HUES6 (cell line): ENCODE measurements around the gene CCN5.
"Not testable (repeated sequence)": the region's sequence is repeated elsewhere in the genome, so short reads cannot be mapped to it uniquely, and the experiment has no call there.

ENCODE experiments used
- H3K27ac ChIP-seq: 2 replicates; pipeline ENCODE4 v1.7.0; 2013; ENCODE audit warnings: low read depth, mild to moderate bottlenecking, low read length, inconsistent platforms
- H3K27me3 ChIP-seq: 2 replicates; pipeline ENCODE4 v1.6.1; 2013; ENCODE audit warnings: low read length; ENCODE audit not compliant: control insufficient read depth, insufficient read depth
- H3K36me3 ChIP-seq: 2 replicates; pipeline ENCODE4 v1.6.1; 2013; ENCODE audit warnings: low read length; ENCODE audit not compliant: control insufficient read depth, insufficient read depth
- H3K4me1 ChIP-seq: 2 replicates; pipeline ENCODE4 v1.6.1; 2013; ENCODE audit warnings: low read length; ENCODE audit not compliant: control insufficient read depth, insufficient read depth
- H3K4me3 ChIP-seq: 2 replicates; pipeline ENCODE4 v1.5.1; 2013; ENCODE audit warnings: low read depth, low read length
- H3K9ac ChIP-seq: one replicate; pipeline ENCODE4 v1.6.1; 2013; ENCODE audit warnings: mild to moderate bottlenecking, low read length
- H3K9me3 ChIP-seq: 2 replicates; pipeline ENCODE4 v1.6.1; 2013; ENCODE audit warnings: low read depth, low read length; ENCODE audit not compliant: control insufficient read depth, insufficient read depth

CCN5 gene

GRCh38 chr20:44695674-44696300 is 19.4 kb upstream of the CCN5 start:
- H3K27ac ChIP-seq = no peak overlapping the region
- H3K4me3 ChIP-seq = no peak overlapping the region
- H3K27me3 ChIP-seq = no peaks in the 10 kb centered on the region
- H3K9ac ChIP-seq = no peak overlapping the region
- H3K4me1 ChIP-seq = peaks cover 11% of the 10 kb centered on the region
- peaks cover 4% of the 10 kb centered on the region for H3K9me3 ChIP-seq
- no peaks in the 10 kb centered on the region for H3K36me3 ChIP-seq

- Histone ChIP-seq H3K27ac (no peak overlapping the region), H3K9me3 (peaks cover 4% of the 10 kb centered on the region), H3K4me3 (no peak overlapping the region), H3K27me3 (no peaks in the 10 kb centered on the region), H3K4me1 (peaks cover 17% of the 10 kb centered on the region), H3K9ac (no peak overlapping the region), H3K36me3 (no peaks in the 10 kb centered on the region)
These were observed 18.9 kb upstream of the CCN5 start for GRCh38 chr20:44696315-44696714.

- not testable (repeated sequence) for H3K36me3 ChIP-seq, H3K27me3 ChIP-seq, H3K27ac ChIP-seq, H3K9me3 ChIP-seq, H3K4me3 ChIP-seq, H3K9ac ChIP-seq
- peaks cover 22% of the 10 kb centered on the region for H3K4me1 ChIP-seq
These were observed 18.1 kb upstream of the CCN5 start for GRCh38 chr20:44697041-44697440.

- H3K9ac ChIP-seq = no peak overlapping the region
- H3K27me3 ChIP-seq = no peaks in the 10 kb centered on the region
- no peaks in the 10 kb centered on the region for H3K36me3 ChIP-seq
- H3K4me3 ChIP-seq = no peak overlapping the region
- H3K27ac ChIP-seq = no peak overlapping the region
- no peaks in the 10 kb centered on the region; the same call in 1 of the 2 replicates for H3K9me3 ChIP-seq
- peaks cover 14% of the 10 kb centered on the region for H3K4me1 ChIP-seq
These were observed 16.8 kb upstream of the CCN5 start for GRCh38 chr20:44698351-44698750.

- no peak overlapping the region for H3K27ac ChIP-seq
- no peak overlapping the region for H3K9ac ChIP-seq
- no peaks in the 10 kb centered on the region for H3K36me3 ChIP-seq
- H3K9me3 ChIP-seq = no peaks in the 10 kb centered on the region; the same call in 1 of the 2 replicates
- H3K4me1 ChIP-seq = peaks cover 14% of the 10 kb centered on the region
- no peaks in the 10 kb centered on the region for H3K27me3 ChIP-seq
- H3K4me3 ChIP-seq = no peak overlapping the region
These were observed 14.9 kb upstream of the CCN5 start for GRCh38 chr20:44700306-44700705.

GRCh38 chr20:44701118-44701857 is 13.9 kb upstream of the CCN5 start:
- Histone ChIP-seq H3K27ac (no peak overlapping the region), H3K4me1 (peaks cover 14% of the 10 kb centered on the region), H3K9ac (no peak overlapping the region), H3K9me3 (no peaks in the 10 kb centered on the region; the same call in 1 of the 2 replicates), H3K36me3 (no peaks in the 10 kb centered on the region), H3K27me3 (no peaks in the 10 kb centered on the region), H3K4me3 (no peak overlapping the region)

- no peaks in the 10 kb centered on the region for H3K36me3 ChIP-seq
- H3K27me3 ChIP-seq = no peaks in the 10 kb centered on the region
- peaks cover 14% of the 10 kb centered on the region for H3K4me1 ChIP-seq
- no peak overlapping the region for H3K4me3 ChIP-seq
- H3K9me3 ChIP-seq = no peaks in the 10 kb centered on the region
- H3K27ac ChIP-seq = no peak overlapping the region
- no peak overlapping the region for H3K9ac ChIP-seq
These were observed 13.3 kb upstream of the CCN5 start for GRCh38 chr20:44701858-44702256.

- H3K9me3 ChIP-seq = no peaks in the 10 kb centered on the region
- H3K27me3 ChIP-seq = no peaks in the 10 kb centered on the region
- H3K4me3 ChIP-seq = no peak overlapping the region
- H3K9ac ChIP-seq = no peak overlapping the region
- no peaks in the 10 kb centered on the region for H3K36me3 ChIP-seq
- H3K27ac ChIP-seq = no peak overlapping the region
- peaks cover 14% of the 10 kb centered on the region for H3K4me1 ChIP-seq
These were observed 12.4 kb upstream of the CCN5 start for GRCh38 chr20:44702776-44703175.

- peaks cover 14% of the 10 kb centered on the region for H3K4me1 ChIP-seq
- H3K9ac ChIP-seq = no peak overlapping the region
- H3K9me3 ChIP-seq = no peaks in the 10 kb centered on the region
- no peaks in the 10 kb centered on the region for H3K36me3 ChIP-seq
- H3K27ac ChIP-seq = no peak overlapping the region
- H3K27me3 ChIP-seq = no peaks in the 10 kb centered on the region
- no peak overlapping the region for H3K4me3 ChIP-seq
These were observed 11.8 kb upstream of the CCN5 start for GRCh38 chr20:44703183-44703925.

- peaks cover 14% of the 10 kb centered on the region for H3K4me1 ChIP-seq
- H3K9me3 ChIP-seq = no peaks in the 10 kb centered on the region
- H3K27me3 ChIP-seq = no peaks in the 10 kb centered on the region
- H3K27ac ChIP-seq = no peak overlapping the region
- no peak overlapping the region for H3K4me3 ChIP-seq
- no peak overlapping the region for H3K9ac ChIP-seq
- no peaks in the 10 kb centered on the region for H3K36me3 ChIP-seq
These were observed 11.1 kb upstream of the CCN5 start for GRCh38 chr20:44703956-44704488.

- Histone ChIP-seq H3K4me1 (peaks cover 14% of the 10 kb centered on the region), H3K27ac (no peak overlapping the region), H3K36me3 (no peaks in the 10 kb centered on the region), H3K9ac (no peak overlapping the region), H3K4me3 (no peak overlapping the region), H3K9me3 (no peaks in the 10 kb centered on the region), H3K27me3 (no peaks in the 10 kb centered on the region)
These were observed 10.6 kb upstream of the CCN5 start for GRCh38 chr20:44704551-44704971.
